Measurements from ENCODE around the gene TDRD6.

DNA sequence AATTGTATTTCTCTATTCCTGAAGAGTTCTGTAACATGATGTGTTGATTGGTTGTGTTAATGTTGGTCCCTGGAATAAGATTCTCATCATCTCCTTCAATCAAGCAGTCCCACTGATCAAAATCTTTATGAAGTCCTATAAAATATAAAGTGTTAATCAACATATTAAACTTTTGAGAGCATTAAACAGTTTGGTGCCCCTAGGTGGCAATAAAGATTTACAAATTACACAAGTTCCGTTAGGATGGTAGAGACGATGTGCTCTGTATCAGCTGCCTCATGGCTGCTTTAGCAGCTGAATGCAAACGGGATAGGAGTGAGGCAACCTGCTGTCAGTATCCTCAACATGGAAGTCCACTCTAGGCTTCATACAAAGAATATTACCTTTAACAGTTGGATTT lies 16.9 kb downstream of the TDRD6 start:
- TF ChIP-seq POLR2A (IDR thresholded peaks at IDR 0.05), result no peak
- TF ChIP-seq CTCF (IDR thresholded peaks at IDR 0.05), result peak in 2 of 6 experiments; percentile 8 to 32
